GM12865 (cell line): ENCODE data around the gene PRSS22.

Experiments
- DNase-seq: peaks from one replicate; pipeline ENCODE4 v3.0.0; 2010; ENCODE audit warnings: low read depth
- H3K4me3 ChIP-seq: 2 replicates; pipeline ENCODE4 v1.5.1; 2011; ENCODE audit warnings: mild to moderate bottlenecking, low read depth, low read length, control low read depth
- CTCF ChIP-seq: IDR thresholded peaks from 2 replicates; pipeline ENCODE4 v1.5.1; 2011; ENCODE audit warnings: low read length, control low read depth, low read depth, inconsistent platforms; ENCODE audit not compliant: insufficient read depth; ENCODE audit errors: missing control alignments

Gene PRSS22

GRCh38 chr16:2895813-2896212 lies 37.8 kb upstream of the PRSS22 start:
- DNase-seq = no peak
- TF ChIP-seq CTCF = no peak
- H3K4me3 ChIP-seq = no peak overlapping the region

GRCh38 chr16:2894231-2894630 lies 36.3 kb upstream of the PRSS22 start:
- no peak overlapping the region for H3K4me3 ChIP-seq
- no peak for TF ChIP-seq CTCF

GRCh38 chr16:2884041-2884451 lies 26.1 kb upstream of the PRSS22 start:
- no peak for TF ChIP-seq CTCF
- H3K4me3 ChIP-seq = peak overlapping the region; percentile 85
- DNase-seq = no peak

More at GRCh38 chr16:2894231-2894630, 36.3 kb upstream of the PRSS22 start:
- no peak for DNase-seq

- peak overlapping the region; percentile 85 for H3K4me3 ChIP-seq
- TF ChIP-seq CTCF = no peak
- peak; percentile 14 for DNase-seq
These were observed 25.5 kb upstream of the PRSS22 start for GRCh38 chr16:2883458-2883908.

GRCh38 chr16:2882650-2883457 lies 24.9 kb upstream of the PRSS22 start, which contains the start of gene FLYWCH2:
FLYWCH2 (plus strand) TSS chr16:2883215; CDS start chr16:2896450, 13,235 bp downstream.
- TF ChIP-seq CTCF = no peak
- peak within 1 kb of the TSS; percentile 85 for H3K4me3 ChIP-seq
- peak; percentile 99 for DNase-seq

GRCh38 chr16:2881783-2882649 lies 24.0 kb upstream of the PRSS22 start:
- DNase-seq = peak; percentile 47
- H3K4me3 ChIP-seq = peak overlapping the region; percentile 85
- TF ChIP-seq CTCF = no peak
